ENCODE measurements around the gene MAP3K15. TPM values are rescaled to one million over a fixed set of nuclear protein-coding genes. Genes with fewer than 3 reads are reported as not detected.

MAP3K15 gene
- total RNA-seq, 1 experiment from 2014 or later, result 0.06 TPM

DNA sequence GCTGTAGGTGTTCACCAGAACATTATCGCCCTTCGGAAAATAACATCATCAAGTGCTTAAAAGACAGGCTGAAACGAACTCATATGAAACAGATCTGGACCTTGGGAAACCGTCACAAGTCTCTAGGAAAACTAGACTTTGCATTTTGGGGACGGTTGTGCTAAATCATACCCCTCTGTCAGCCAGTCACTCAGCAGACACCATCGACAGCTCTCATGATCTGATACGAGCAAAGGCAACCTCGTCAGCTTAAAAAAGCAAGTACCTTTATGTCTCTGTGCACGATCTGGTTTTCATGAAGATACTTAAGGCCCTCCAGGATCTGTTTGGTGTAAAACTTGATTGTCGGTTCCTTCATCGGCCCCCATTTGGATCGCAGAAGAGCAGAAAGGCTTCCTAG, 123.2 kb downstream of the MAP3K15 start:
- intact Hi-C loops (cut with micrococcal nuclease; ENCODE audit: unreplicated experiment), result no loop called here
- Histone ChIP-seq H3K27ac (ENCODE audit: low read depth, low read length, poor library complexity, severe bottlenecking) (no peak overlapping the region), H3K27me3 (replicated peaks; ENCODE audit: insufficient read depth, low read depth, low read length, poor library complexity) (no peaks in the 10 kb centered on the region), H3K9me3 (ENCODE audit: low read depth, low read length, poor library complexity, severe bottlenecking) (no peaks in the 10 kb centered on the region), H3K4me3 (ENCODE audit: low read depth, low read length, poor library complexity, severe bottlenecking) (no peak overlapping the region), H3K36me3 (ENCODE audit: insufficient read depth, low read length, poor library complexity, severe bottlenecking) (no peaks in the 10 kb centered on the region), H3K4me1 (ENCODE audit: insufficient read depth, low read length, poor library complexity, severe bottlenecking) (peaks cover 9% of the 10 kb centered on the region)
- TF ChIP-seq EZH2 (IDR thresholded peaks at IDR 0.05; ENCODE audit: borderline replicate concordance, low read depth, low read length, poor library complexity, severe bottlenecking), result no peak
- TF ChIP-seq, protein P1, sequence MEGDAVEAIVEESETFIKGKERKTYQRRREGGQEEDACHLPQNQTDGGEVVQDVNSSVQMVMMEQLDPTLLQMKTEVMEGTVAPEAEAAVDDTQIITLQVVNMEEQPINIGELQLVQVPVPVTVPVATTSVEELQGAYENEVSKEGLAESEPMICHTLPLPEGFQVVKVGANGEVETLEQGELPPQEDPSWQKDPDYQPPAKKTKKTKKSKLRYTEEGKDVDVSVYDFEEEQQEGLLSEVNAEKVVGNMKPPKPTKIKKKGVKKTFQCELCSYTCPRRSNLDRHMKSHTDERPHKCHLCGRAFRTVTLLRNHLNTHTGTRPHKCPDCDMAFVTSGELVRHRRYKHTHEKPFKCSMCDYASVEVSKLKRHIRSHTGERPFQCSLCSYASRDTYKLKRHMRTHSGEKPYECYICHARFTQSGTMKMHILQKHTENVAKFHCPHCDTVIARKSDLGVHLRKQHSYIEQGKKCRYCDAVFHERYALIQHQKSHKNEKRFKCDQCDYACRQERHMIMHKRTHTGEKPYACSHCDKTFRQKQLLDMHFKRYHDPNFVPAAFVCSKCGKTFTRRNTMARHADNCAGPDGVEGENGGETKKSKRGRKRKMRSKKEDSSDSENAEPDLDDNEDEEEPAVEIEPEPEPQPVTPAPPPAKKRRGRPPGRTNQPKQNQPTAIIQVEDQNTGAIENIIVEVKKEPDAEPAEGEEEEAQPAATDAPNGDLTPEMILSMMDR (conservative IDR thresholded peaks at IDR 0.05; ENCODE audit: low read depth, low read length), result no peak
- no peak for DNase-seq (ENCODE audit: low spot score)
- CTCF ChIA-PET, result no interaction called here
- POLR2A ChIA-PET (ENCODE audit: low non-redundant PET), result no interaction called here
- BruUV-seq (replicated peaks), result no TSS peak

DNA sequence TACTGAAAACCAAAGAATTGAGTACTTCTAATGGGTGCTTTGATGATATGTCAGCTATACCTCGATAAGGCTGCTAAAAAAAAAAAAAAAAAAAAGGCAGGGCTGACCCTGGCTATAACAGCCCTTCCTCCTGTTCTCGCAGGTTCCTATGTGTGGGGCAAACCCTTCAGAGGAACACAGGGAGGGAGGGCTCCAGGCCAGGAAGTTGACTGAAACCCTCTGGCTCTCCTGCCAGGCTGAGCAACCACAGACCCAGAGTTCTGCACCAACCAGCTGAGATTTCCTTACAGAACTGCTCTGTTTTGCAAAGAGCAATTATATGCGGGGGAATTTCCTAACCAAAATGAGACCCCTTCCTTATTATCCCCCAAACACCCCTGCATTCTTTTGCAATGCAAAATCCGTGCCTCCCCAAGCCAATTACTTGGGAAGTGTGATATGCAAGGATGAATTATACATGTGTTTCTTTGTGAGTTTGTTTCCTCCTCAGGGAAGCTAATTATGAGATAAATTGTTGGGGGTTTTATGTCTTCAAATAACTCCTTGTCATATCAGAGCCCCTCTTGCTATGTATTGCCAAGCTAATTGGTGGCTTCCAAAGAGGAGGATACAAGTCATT, 126.0 kb downstream of the MAP3K15 start:
- CTCF ChIA-PET, result interaction anchor here (0.6 kb wide), 1 partner anchor 13 kb away, joined by 4 read pairs; no protein-coding TSS in a partner anchor

DNA sequence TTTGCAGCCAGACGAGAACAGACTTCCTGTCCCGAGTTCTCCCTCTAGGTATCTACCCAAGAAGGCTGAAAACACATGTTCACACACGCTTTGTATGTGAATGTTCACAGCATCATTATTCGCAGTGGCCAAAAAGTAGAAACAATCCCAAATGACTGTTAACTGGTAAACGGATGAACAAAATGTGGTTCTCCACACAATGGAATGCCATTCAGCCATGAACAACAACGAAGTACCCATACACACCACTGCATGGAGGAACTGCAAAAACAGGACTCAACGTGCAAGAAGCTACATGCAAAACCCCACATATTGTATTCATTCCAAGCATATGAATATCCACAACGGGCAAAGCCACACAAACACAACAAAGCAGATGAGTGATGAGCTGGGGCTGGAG, 126.6 kb downstream of the MAP3K15 start:
- POLR2A ChIA-PET (ENCODE audit: low non-redundant PET), result no interaction called here
- CTCF ChIA-PET, result no interaction called here
- Histone ChIP-seq H3K36me3 (ENCODE audit: insufficient read depth, low read length, poor library complexity, severe bottlenecking) (no peaks in the 10 kb centered on the region), H3K4me3 (ENCODE audit: low read depth, low read length, poor library complexity, severe bottlenecking) (no peak overlapping the region), H3K27ac (ENCODE audit: low read depth, low read length, poor library complexity, severe bottlenecking) (no peak overlapping the region), H3K9me3 (ENCODE audit: low read depth, low read length, poor library complexity, severe bottlenecking) (no peaks in the 10 kb centered on the region), H3K27me3 (replicated peaks; ENCODE audit: insufficient read depth, low read depth, low read length, poor library complexity) (peaks cover 5% of the 10 kb centered on the region), H3K4me1 (ENCODE audit: insufficient read depth, low read length, poor library complexity, severe bottlenecking) (peaks cover 9% of the 10 kb centered on the region)
- DNase-seq (ENCODE audit: low spot score), result no peak
- TF ChIP-seq, protein P1 (conservative IDR thresholded peaks at IDR 0.05; ENCODE audit: low read depth, low read length), result no peak
- no peak for TF ChIP-seq EZH2 (IDR thresholded peaks at IDR 0.05; ENCODE audit: borderline replicate concordance, low read depth, low read length, poor library complexity, severe bottlenecking)
- intact Hi-C loops (cut with micrococcal nuclease; ENCODE audit: unreplicated experiment), result no loop called here
- BruUV-seq (replicated peaks), result no TSS peak

More for the DNA sequence above, 126.0 kb downstream of the MAP3K15 start:
- Histone ChIP-seq H3K27ac (ENCODE audit: low read depth, low read length, poor library complexity, severe bottlenecking) (no peak overlapping the region), H3K36me3 (ENCODE audit: insufficient read depth, low read length, poor library complexity, severe bottlenecking) (no peaks in the 10 kb centered on the region), H3K9me3 (ENCODE audit: low read depth, low read length, poor library complexity, severe bottlenecking) (no peaks in the 10 kb centered on the region), H3K27me3 (replicated peaks; ENCODE audit: insufficient read depth, low read depth, low read length, poor library complexity) (peaks cover 5% of the 10 kb centered on the region), H3K4me1 (ENCODE audit: insufficient read depth, low read length, poor library complexity, severe bottlenecking) (peaks cover 9% of the 10 kb centered on the region), H3K4me3 (ENCODE audit: low read depth, low read length, poor library complexity, severe bottlenecking) (no peak overlapping the region)
- POLR2A ChIA-PET (ENCODE audit: low non-redundant PET), result no interaction called here
- peak; percentile 51 for DNase-seq (ENCODE audit: low spot score)
- no TSS peak for BruUV-seq (replicated peaks)
- intact Hi-C loops (cut with micrococcal nuclease; ENCODE audit: unreplicated experiment), result no loop called here
- TF ChIP-seq EZH2 (IDR thresholded peaks at IDR 0.05; ENCODE audit: borderline replicate concordance, low read depth, low read length, poor library complexity, severe bottlenecking), result no peak
- TF ChIP-seq, protein P1 (conservative IDR thresholded peaks at IDR 0.05; ENCODE audit: low read depth, low read length), result no peak
